ENCODE results near the gene ZNF592. TPM values are rescaled to one million over a fixed set of nuclear protein-coding genes. Genes with fewer than 3 reads are reported as not detected.

ZNF592 gene
- total and polyA plus RNA-seq, 2 experiments from 2014 or later, result 14.4 to 17.6 TPM

GRCh38 chr15:84766461-84767035 lies 18.2 kb downstream of the ZNF592 start:
- Histone ChIP-seq H4K20me1 (ENCODE audit: insufficient read depth, poor library complexity, severe bottlenecking) (peaks cover 81% of the 10 kb centered on the region), H3K9me2 (replicated peaks; ENCODE audit: insufficient read depth) (no peaks in the 10 kb centered on the region), H3K36me3 (replicated peaks; ENCODE audit: insufficient read depth, low read depth) (peaks cover 4% of the 10 kb centered on the region), H3K4me2 (no peak overlapping the region), H2AFZ (no peak overlapping the region), H3K4me1 (ENCODE audit: insufficient read depth) (peaks cover 20% of the 10 kb centered on the region), H3K9me3 (ENCODE audit: low read depth) (no peaks in the 10 kb centered on the region), H3K27ac (no peak overlapping the region), H3K79me2 (peaks cover 100% of the 10 kb centered on the region), H3K4me3 (no peak overlapping the region), H3K27me3 (no peaks in the 10 kb centered on the region)
- DNase-seq (ENCODE audit: low spot score), result no peak
- 81% methylated on average over 6 of the region's 6 CpGs for WGBS (ENCODE audit: low lambda C conversion rate, missing lambda C conversion rate)
- TF ChIP-seq EZH2phosphoT487 (IDR thresholded peaks at IDR 0.05; ENCODE audit: low read depth, severe bottlenecking, unreplicated experiment) (no peak), EZH2 (IDR thresholded peaks at IDR 0.05; ENCODE audit: borderline replicate concordance) (no peak)
- TF ChIP-seq, protein P1, sequence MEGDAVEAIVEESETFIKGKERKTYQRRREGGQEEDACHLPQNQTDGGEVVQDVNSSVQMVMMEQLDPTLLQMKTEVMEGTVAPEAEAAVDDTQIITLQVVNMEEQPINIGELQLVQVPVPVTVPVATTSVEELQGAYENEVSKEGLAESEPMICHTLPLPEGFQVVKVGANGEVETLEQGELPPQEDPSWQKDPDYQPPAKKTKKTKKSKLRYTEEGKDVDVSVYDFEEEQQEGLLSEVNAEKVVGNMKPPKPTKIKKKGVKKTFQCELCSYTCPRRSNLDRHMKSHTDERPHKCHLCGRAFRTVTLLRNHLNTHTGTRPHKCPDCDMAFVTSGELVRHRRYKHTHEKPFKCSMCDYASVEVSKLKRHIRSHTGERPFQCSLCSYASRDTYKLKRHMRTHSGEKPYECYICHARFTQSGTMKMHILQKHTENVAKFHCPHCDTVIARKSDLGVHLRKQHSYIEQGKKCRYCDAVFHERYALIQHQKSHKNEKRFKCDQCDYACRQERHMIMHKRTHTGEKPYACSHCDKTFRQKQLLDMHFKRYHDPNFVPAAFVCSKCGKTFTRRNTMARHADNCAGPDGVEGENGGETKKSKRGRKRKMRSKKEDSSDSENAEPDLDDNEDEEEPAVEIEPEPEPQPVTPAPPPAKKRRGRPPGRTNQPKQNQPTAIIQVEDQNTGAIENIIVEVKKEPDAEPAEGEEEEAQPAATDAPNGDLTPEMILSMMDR (IDR thresholded peaks at IDR 0.05; ENCODE audit: poor library complexity), result no peak

DNA sequence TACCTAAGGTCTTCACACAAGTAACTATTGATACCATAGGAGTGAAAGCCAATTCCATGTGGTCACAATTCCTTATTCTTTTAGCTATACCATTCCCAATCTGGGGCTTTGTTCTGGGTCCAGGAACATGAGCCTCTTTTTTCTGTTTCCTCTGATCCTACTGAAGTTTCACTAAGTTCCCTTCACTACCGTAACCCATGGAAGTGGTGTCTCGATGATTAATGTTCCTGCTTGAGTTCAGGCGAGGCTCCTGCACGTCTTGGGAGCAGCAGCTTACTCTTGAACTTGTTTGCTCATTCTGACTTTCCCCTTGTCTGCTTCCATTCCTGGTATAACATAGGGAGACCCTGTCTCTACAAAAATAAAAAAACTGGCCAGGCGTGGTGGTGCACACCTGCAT lies 23.6 kb downstream of the ZNF592 start:
- H3K27ac ChIP-seq, result no peak overlapping the region
- no peaks in the 10 kb centered on the region for H3K4me1 ChIP-seq (ENCODE audit: insufficient read depth)
- peaks cover 4% of the 10 kb centered on the region for H3K36me3 ChIP-seq (replicated peaks; ENCODE audit: insufficient read depth, low read depth)
- H3K9me3 ChIP-seq (ENCODE audit: low read depth), result no peaks in the 10 kb centered on the region
- TF ChIP-seq, protein P1 (IDR thresholded peaks at IDR 0.05; ENCODE audit: poor library complexity), result no peak
- TF ChIP-seq EZH2phosphoT487 (IDR thresholded peaks at IDR 0.05; ENCODE audit: low read depth, severe bottlenecking, unreplicated experiment) (no peak), EZH2 (IDR thresholded peaks at IDR 0.05; ENCODE audit: borderline replicate concordance) (no peak)
- H3K9me2 ChIP-seq (replicated peaks; ENCODE audit: insufficient read depth), result no peaks in the 10 kb centered on the region
- no peak overlapping the region for H3K4me2 ChIP-seq
- no peak overlapping the region for H2AFZ ChIP-seq
- 84% methylated on average over 5 of the region's 5 CpGs for WGBS (ENCODE audit: low lambda C conversion rate, missing lambda C conversion rate)
- H3K79me2 ChIP-seq, result peaks cover 99% of the 10 kb centered on the region
- peaks cover 60% of the 10 kb centered on the region for H4K20me1 ChIP-seq (ENCODE audit: insufficient read depth, poor library complexity, severe bottlenecking)
- no peak overlapping the region for H3K4me3 ChIP-seq
- DNase-seq (ENCODE audit: low spot score), result no peak
- H3K27me3 ChIP-seq, result no peaks in the 10 kb centered on the region

DNA sequence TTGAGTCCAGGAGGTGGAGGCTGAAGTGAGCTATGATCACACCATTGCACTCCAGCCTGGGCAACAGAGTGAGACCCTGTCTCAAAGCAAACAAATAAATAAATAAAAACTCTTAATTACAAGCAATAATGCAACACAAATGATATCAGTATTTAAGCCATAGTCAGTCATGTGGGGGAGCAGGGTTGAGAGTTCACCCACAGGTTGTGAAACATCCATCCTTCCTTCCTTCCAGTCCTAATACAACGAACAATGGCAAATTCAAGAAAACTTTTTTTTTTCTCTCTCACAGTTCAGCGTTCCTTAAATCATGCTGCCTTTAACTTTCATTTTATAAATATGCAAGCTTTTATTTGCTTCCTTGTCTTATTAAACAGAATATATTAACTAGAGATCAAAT lies 24.1 kb downstream of the ZNF592 start:
- H3K4me2 ChIP-seq, result no peak overlapping the region
- peaks cover 60% of the 10 kb centered on the region for H4K20me1 ChIP-seq (ENCODE audit: insufficient read depth, poor library complexity, severe bottlenecking)
- 87% methylated on average over 2 of the region's 2 CpGs for WGBS (ENCODE audit: low lambda C conversion rate, missing lambda C conversion rate)
- H3K79me2 ChIP-seq, result peaks cover 99% of the 10 kb centered on the region
- H3K27ac ChIP-seq, result no peak overlapping the region
- H3K9me3 ChIP-seq (ENCODE audit: low read depth), result no peaks in the 10 kb centered on the region
- H3K4me1 ChIP-seq (ENCODE audit: insufficient read depth), result no peaks in the 10 kb centered on the region
- H3K4me3 ChIP-seq, result no peak overlapping the region
- no peak for DNase-seq (ENCODE audit: low spot score)
- H3K27me3 ChIP-seq, result no peaks in the 10 kb centered on the region
- H2AFZ ChIP-seq, result no peak overlapping the region
- H3K9me2 ChIP-seq (replicated peaks; ENCODE audit: insufficient read depth), result no peaks in the 10 kb centered on the region
- peaks cover 4% of the 10 kb centered on the region for H3K36me3 ChIP-seq (replicated peaks; ENCODE audit: insufficient read depth, low read depth)
- TF ChIP-seq EZH2phosphoT487 (IDR thresholded peaks at IDR 0.05; ENCODE audit: low read depth, severe bottlenecking, unreplicated experiment) (no peak), EZH2 (IDR thresholded peaks at IDR 0.05; ENCODE audit: borderline replicate concordance) (no peak)
- TF ChIP-seq, protein P1 (IDR thresholded peaks at IDR 0.05; ENCODE audit: poor library complexity), result no peak

Measured in hepatocyte (in vitro differentiated cells).